ENCODE results near the gene GFAP.

The GFAP gene

DNA sequence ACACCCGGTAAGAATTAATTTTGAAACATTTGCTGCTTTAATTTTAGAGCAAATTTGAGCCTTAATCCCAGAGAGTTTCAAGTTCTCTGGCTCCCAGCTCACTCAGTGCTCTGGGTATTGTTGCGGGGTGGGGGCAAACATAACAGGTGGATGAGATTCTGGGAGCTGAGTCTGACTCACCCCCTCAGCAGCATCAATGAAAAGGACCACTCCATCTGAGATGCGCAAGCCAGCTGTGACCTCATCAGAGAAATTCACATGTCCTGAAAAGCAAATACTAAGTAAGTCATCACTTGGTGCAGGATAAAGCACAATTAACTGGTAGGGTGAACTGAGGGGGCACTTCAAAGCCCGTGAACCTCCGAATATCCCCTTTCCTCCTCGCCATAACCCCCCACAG lies 35.9 kb downstream of the GFAP start:
- DNase-seq (ENCODE audit: low spot score): no peak
- TF ChIP-seq, protein P1, sequence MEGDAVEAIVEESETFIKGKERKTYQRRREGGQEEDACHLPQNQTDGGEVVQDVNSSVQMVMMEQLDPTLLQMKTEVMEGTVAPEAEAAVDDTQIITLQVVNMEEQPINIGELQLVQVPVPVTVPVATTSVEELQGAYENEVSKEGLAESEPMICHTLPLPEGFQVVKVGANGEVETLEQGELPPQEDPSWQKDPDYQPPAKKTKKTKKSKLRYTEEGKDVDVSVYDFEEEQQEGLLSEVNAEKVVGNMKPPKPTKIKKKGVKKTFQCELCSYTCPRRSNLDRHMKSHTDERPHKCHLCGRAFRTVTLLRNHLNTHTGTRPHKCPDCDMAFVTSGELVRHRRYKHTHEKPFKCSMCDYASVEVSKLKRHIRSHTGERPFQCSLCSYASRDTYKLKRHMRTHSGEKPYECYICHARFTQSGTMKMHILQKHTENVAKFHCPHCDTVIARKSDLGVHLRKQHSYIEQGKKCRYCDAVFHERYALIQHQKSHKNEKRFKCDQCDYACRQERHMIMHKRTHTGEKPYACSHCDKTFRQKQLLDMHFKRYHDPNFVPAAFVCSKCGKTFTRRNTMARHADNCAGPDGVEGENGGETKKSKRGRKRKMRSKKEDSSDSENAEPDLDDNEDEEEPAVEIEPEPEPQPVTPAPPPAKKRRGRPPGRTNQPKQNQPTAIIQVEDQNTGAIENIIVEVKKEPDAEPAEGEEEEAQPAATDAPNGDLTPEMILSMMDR (IDR thresholded peaks at IDR 0.05; ENCODE audit: extremely low read depth, missing control alignments): no peak

DNA sequence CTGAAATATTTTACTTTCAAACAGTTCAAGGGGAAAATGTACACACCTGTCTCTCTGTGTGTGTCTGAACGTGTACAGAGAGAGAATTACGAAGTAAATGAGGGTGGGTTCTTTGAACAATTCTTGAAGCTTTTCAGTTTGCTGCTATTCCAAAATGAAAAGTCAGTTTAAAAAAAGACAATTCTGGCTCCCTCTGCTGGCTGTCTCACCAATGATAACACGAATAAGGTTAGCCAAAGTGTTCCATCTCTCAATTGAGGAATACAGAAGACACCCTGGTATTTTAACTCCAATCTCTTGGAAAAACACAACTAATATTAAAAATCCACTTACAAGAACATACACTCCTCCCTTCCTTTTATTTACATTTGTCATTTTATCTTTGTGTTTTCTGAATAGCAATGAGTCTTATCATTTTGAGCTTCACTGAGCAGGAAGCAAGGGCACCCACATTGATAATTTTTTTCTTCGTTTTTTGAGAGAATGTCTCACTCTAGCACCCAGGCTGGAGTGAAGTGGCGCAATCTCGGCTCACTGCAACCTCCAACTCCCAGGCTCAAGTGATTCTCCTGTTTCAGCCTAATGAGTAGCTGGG lies 36.6 kb downstream of the GFAP start:
- TF ChIP-seq, protein P1 (IDR thresholded peaks at IDR 0.05; ENCODE audit: extremely low read depth, missing control alignments): no peak
- peak; percentile 33 for DNase-seq (ENCODE audit: low spot score)

DNA sequence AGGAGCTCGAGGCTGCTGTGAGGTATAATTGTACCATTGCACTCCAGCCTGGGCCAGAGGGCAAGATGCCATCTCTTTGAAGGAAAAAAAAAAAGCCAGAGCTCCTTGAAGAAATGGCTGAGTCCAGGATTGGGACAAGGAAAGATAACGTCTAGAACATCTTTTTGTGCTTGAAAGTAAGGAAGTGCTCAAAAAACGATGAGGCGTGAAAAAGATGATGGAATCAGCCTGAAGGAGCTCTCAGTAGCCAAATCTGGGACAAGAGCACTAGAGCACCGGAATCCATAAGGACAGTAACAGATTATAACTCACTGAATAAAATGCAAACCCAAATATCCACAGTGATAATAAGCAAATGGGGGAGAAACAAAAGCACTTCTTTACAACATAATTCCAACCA lies 38.2 kb downstream of the GFAP start:
- TF ChIP-seq, protein P1 (IDR thresholded peaks at IDR 0.05; ENCODE audit: extremely low read depth, missing control alignments): no peak
- no peak for DNase-seq (ENCODE audit: low spot score)

DNA sequence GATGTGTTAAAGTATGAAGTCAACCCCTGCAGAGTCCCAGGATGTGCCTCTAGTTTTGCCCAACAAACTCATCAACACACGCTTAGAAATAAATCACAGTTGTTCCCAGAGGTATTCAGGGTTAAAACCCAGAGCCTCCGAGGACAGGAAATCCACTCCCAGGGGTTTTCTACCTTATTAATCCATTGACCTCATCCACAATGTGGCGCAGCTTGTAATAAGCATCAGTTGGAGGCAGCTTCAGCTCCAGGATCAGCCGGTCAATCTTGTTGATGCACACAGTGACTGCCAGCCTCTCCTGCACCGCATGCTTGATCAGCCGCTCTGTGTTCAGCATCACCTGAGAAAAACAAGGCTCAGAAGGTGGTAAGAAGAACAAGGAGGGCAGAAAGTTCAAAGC lies 39.5 kb downstream of the GFAP start:
- DNase-seq (ENCODE audit: low spot score): no peak
- TF ChIP-seq, protein P1 (IDR thresholded peaks at IDR 0.05; ENCODE audit: extremely low read depth, missing control alignments): no peak

DNA sequence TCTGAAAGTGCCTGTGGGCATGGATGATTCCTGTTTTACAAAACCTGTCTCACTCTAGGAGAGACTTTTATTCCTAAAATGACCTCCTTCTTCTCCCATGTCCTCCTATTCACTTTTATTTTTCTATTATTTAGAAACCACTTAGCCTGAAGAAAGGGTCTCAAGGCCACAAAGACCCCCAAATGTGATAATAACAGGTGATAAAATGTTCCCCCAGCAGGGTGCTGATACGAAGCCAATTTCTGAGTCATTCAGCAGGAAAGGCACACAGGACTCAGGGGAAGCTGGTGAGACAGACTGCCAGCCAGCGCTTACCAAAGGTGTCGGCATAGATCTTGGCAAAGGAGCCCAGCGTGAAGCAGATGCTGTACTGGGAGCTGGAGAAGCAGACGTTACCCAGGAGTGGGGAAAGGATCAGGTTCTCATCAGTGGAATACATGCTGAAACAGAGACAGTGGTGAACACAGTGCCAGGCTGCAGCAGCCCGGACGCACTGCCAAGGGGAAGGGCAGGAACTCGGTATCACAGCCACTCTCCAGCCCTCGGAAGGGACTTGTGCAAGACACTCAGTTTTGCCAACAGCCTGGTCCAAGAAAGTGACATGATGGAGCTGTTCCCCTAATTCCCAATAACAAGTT lies 43.0 kb downstream of the GFAP start:
- DNase-seq (ENCODE audit: low spot score): no peak
- TF ChIP-seq, protein P1 (IDR thresholded peaks at IDR 0.05; ENCODE audit: extremely low read depth, missing control alignments): no peak

- TF ChIP-seq, protein P1 (IDR thresholded peaks at IDR 0.05; ENCODE audit: extremely low read depth, missing control alignments): no peak
Observed at GRCh38 chr17:44871556-44871955, 43.7 kb downstream of the GFAP start.

GRCh38 chr17:44867841-44868240 lies 47.5 kb downstream of the GFAP start:
- no peak for DNase-seq (ENCODE audit: low spot score)
- TF ChIP-seq, protein P1 (IDR thresholded peaks at IDR 0.05; ENCODE audit: extremely low read depth, missing control alignments): no peak

More at GRCh38 chr17:44871556-44871955, 43.7 kb downstream of the GFAP start:
- DNase-seq (ENCODE audit: low spot score): no peak
